ENCODE results near the gene ATP2B2. TPM values are rescaled to one million over a fixed set of nuclear protein-coding genes. Genes with fewer than 3 reads are reported as not detected.
A peak's percentile ranks its signal among the peaks of the same experiment; 100 is the strongest.

ATP2B2 gene
- total and polyA plus RNA-seq, 2 of the 8 experiments (the other 6 are each of a cell fraction or from before 2014, with no cell fraction given), result 0.14 to 1.2 TPM

GRCh38 chr3:10456981-10457380 is 48.4 kb downstream of the ATP2B2 start:
- Histone ChIP-seq H4K8ac (ENCODE audit: extremely low read depth, insufficient read depth, low read length) (no peak overlapping the region), H2AFZ (ENCODE audit: low read length) (no peak overlapping the region), H3K9ac (replicated peaks in 1 of 4; ENCODE audit: extremely low read depth in 1 of 4, low read depth in 3 of 4, low read length in 3 of 4) (no peak overlapping the region), H3K27me3 (replicated peaks in 1 of 4; ENCODE audit: control insufficient read depth in 3 of 4, extremely low read depth in 1 of 4, insufficient read depth in 3 of 4, low read length in 3 of 4) (no peaks in the 10 kb centered on the region), H2AK5ac (ENCODE audit: low read depth, low read length) (0 out of 2 replicates have a peak overlapping the region, but pooled peaks have one; percentile 86), H3K23me2 (ENCODE audit: low read depth, low read length) (peaks cover 6% of the 10 kb centered on the region; the same call in 1 of the 2 replicates), H3K14ac (ENCODE audit: insufficient read length) (no peak overlapping the region), H2BK5ac (ENCODE audit: low read depth, low read length) (no peak overlapping the region; the same call in 1 of the 2 replicates), H4K91ac (replicated peaks; ENCODE audit: insufficient read length, low read length) (no peak overlapping the region), H2BK12ac (ENCODE audit: low read depth, low read length) (peak overlapping the region; percentile 68; the same call in 1 of the 2 replicates), H3K23ac (ENCODE audit: insufficient read length) (no peak overlapping the region), H3K4ac (replicated peaks; ENCODE audit: insufficient read length, low read depth, low read length) (no peak overlapping the region), H3K9me3 (ENCODE audit: insufficient read depth in 2 of 2, low read depth in 1 of 2, low read length in 1 of 2) (no peaks in the 10 kb centered on the region), H3K79me2 (ENCODE audit: control insufficient read depth in 1 of 2, insufficient read depth in 2 of 2, low read length in 2 of 2) (no peaks in the 10 kb centered on the region), H4K20me1 (replicated peaks in 1 of 2; ENCODE audit: control insufficient read depth in 1 of 2, insufficient read depth in 2 of 2, low read length in 2 of 2) (peaks cover 2% of the 10 kb centered on the region in 2 experiments), H3K27ac (ENCODE audit: low read depth, low read length) (no peak overlapping the region), H3K4me2 (ENCODE audit: insufficient read depth in 1 of 2, low read depth in 2 of 2, low read length in 2 of 2) (no peak overlapping the region), H2BK15ac (ENCODE audit: low read length) (no peak overlapping the region), H3K56ac (replicated peaks; ENCODE audit: insufficient read length, low read depth, low read length) (no peak overlapping the region), H2BK20ac (ENCODE audit: low read length) (no peak overlapping the region), H3K36me3 (ENCODE audit: control insufficient read depth in 2 of 4, insufficient read depth in 4 of 4, low read length in 3 of 4) (no peaks in the 10 kb centered on the region), H3K4me3 (ENCODE audit: extremely low read depth in 1 of 4, insufficient read depth in 2 of 4, low read depth in 3 of 4, low read length in 4 of 4) (no peak overlapping the region), H3K18ac (ENCODE audit: extremely low read depth, low read length) (no peak overlapping the region; the same call in 1 of the 2 replicates), H4K5ac (ENCODE audit: insufficient read length, low read depth, low read length) (no peak overlapping the region), H2BK120ac (replicated peaks; ENCODE audit: low read depth, low read length) (no peak overlapping the region), H3K79me1 (ENCODE audit: low read depth, low read length) (no peaks in the 10 kb centered on the region; the same call in 1 of the 2 replicates), H3K4me1 (replicated peaks in 1 of 4; ENCODE audit: control insufficient read depth in 3 of 4, insufficient read depth in 4 of 4, low read length in 3 of 4) (no peaks in the 10 kb centered on the region)
- DNase-seq (ENCODE audit: low read depth in 1 of 2, low spot score in 2 of 2), result no peak
- ChIA-PET POLR2A (ENCODE audit: partially characterized antibody) (no interaction called here), CTCF (ENCODE audit: partially characterized antibody) (interaction anchor here (1.1 to 1.4 kb wide), 2 partner anchors 13 to 46 kb away, joined by 3 to 6 read pairs; no protein-coding TSS in a partner anchor)
- 68% methylated on average over 2 of the region's 2 CpGs; no CpG with 5 or more reads in 1 of the 2 experiments for WGBS, 2 experiments (ENCODE audit: extremely low coverage in 1 of 2, insufficient coverage in 1 of 2, insufficient read length in 1 of 2, insufficient replicate concordance in 2 of 2, low coverage in 1 of 2, low lambda C conversion rate in 2 of 2, missing lambda C conversion rate in 1 of 2)
- FAIRE-seq, result no peak
- TF ChIP-seq NRF1 (IDR thresholded peaks at IDR 0.05; ENCODE audit: low read depth, low read length), result no peak

Data from H1 (cell line).